ENCODE data around the gene HOXA9.

HOXA9 gene

GRCh38 chr7:27211764-27212204 is 46.4 kb upstream of the HOXA9 start:
- Histone ChIP-seq H3K4me3 (ENCODE audit: low read depth, low read length) (no peak overlapping the region), H3K36me3 (replicated peaks) (no peaks in the 10 kb centered on the region), H3K27me3 (replicated peaks) (peaks cover 95% of the 10 kb centered on the region), H3K27ac (no peak overlapping the region)
- no peak for DNase-seq
- TF ChIP-seq, protein P1, sequence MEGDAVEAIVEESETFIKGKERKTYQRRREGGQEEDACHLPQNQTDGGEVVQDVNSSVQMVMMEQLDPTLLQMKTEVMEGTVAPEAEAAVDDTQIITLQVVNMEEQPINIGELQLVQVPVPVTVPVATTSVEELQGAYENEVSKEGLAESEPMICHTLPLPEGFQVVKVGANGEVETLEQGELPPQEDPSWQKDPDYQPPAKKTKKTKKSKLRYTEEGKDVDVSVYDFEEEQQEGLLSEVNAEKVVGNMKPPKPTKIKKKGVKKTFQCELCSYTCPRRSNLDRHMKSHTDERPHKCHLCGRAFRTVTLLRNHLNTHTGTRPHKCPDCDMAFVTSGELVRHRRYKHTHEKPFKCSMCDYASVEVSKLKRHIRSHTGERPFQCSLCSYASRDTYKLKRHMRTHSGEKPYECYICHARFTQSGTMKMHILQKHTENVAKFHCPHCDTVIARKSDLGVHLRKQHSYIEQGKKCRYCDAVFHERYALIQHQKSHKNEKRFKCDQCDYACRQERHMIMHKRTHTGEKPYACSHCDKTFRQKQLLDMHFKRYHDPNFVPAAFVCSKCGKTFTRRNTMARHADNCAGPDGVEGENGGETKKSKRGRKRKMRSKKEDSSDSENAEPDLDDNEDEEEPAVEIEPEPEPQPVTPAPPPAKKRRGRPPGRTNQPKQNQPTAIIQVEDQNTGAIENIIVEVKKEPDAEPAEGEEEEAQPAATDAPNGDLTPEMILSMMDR (IDR thresholded peaks at IDR 0.05; ENCODE audit: low read depth, low read length, missing control alignments) = no peak
- in situ Hi-C loops (cut with HindIII; ENCODE audit: low pct_ligation_motif_present, low sequenced_read_pairs) = loop anchor here (25.0 kb wide), 1 partner anchor 376 kb away; no protein-coding TSS in a partner anchor

- TF ChIP-seq, protein P1 (IDR thresholded peaks at IDR 0.05; ENCODE audit: low read depth, low read length, missing control alignments) = no peak
- DNase-seq = no peak
- Histone ChIP-seq H3K36me3 (replicated peaks) (no peaks in the 10 kb centered on the region), H3K27ac (no peak overlapping the region), H3K4me3 (ENCODE audit: low read depth, low read length) (no peak overlapping the region), H3K27me3 (replicated peaks) (peaks cover 95% of the 10 kb centered on the region)
- in situ Hi-C loops (cut with HindIII; ENCODE audit: low pct_ligation_motif_present, low sequenced_read_pairs) = loop anchor here (25.0 kb wide), 1 partner anchor 376 kb away; no protein-coding TSS in a partner anchor
Observed at GRCh38 chr7:27211084-27211446, 45.7 kb upstream of the HOXA9 start.

GRCh38 chr7:27210441-27211083 is 45.2 kb upstream of the HOXA9 start:
- Histone ChIP-seq H3K4me3 (ENCODE audit: low read depth, low read length) (peak overlapping the region; percentile 20), H3K27me3 (replicated peaks) (peaks cover 95% of the 10 kb centered on the region), H3K27ac (no peak overlapping the region), H3K36me3 (replicated peaks) (no peaks in the 10 kb centered on the region)
- in situ Hi-C loops (cut with HindIII; ENCODE audit: low pct_ligation_motif_present, low sequenced_read_pairs) = loop anchor here (25.0 kb wide), 1 partner anchor 377 kb away; no protein-coding TSS in a partner anchor
- DNase-seq = peak; percentile 40
- TF ChIP-seq, protein P1 (IDR thresholded peaks at IDR 0.05; ENCODE audit: low read depth, low read length, missing control alignments) = peak; percentile 84

DNA sequence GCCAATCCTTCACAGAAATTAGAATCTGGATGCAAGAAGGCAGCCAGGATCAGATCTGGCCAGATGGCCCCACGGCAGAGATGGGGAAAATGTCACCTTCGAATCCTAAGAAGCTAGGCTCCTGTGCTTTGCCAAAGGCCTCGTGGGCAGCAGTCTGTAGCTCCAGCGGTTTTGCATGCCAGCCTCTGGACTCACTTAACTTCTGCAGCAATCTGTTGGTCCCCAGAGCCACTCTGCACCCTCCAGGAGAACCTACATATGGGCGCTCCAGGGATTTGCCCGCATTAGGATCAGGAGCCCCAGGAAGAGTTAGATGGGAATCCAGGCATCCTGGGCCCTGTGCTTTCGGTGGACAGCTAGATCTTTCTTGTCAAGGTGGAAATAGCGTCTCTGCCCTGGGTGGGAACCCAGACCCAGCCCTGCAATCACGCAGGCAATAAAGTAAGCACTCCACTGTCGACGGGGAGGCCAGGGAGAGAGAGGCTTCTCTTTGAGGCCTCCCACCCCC is 44.6 kb upstream of the HOXA9 start:
- in situ Hi-C loops (cut with HindIII; ENCODE audit: low pct_ligation_motif_present, low sequenced_read_pairs) = loop anchor here (25.0 kb wide), 1 partner anchor 377 kb away; no protein-coding TSS in a partner anchor
- H3K27me3 ChIP-seq (replicated peaks) = peaks cover 95% of the 10 kb centered on the region
- DNase-seq = no peak
- no peaks in the 10 kb centered on the region for H3K36me3 ChIP-seq (replicated peaks)
- no peak overlapping the region for H3K4me3 ChIP-seq (ENCODE audit: low read depth, low read length)
- H3K27ac ChIP-seq = no peak overlapping the region
- TF ChIP-seq, protein P1 (IDR thresholded peaks at IDR 0.05; ENCODE audit: low read depth, low read length, missing control alignments) = no peak

- in situ Hi-C loops (cut with HindIII; ENCODE audit: low pct_ligation_motif_present, low sequenced_read_pairs) = loop anchor here (25.0 kb wide), 1 partner anchor 378 kb away; no protein-coding TSS in a partner anchor
- no peak for DNase-seq
- no peak overlapping the region for H3K4me3 ChIP-seq (ENCODE audit: low read depth, low read length)
- H3K27ac ChIP-seq = no peak overlapping the region
- TF ChIP-seq, protein P1 (IDR thresholded peaks at IDR 0.05; ENCODE audit: low read depth, low read length, missing control alignments) = no peak
- peaks cover 95% of the 10 kb centered on the region for H3K27me3 ChIP-seq (replicated peaks)
- no peaks in the 10 kb centered on the region for H3K36me3 ChIP-seq (replicated peaks)
Observed at GRCh38 chr7:27208998-27209397, 43.7 kb upstream of the HOXA9 start.

Measured in brain microvascular endothelial cell (primary cell).